A549 (cell line): ENCODE data around the gene GPR35. TPM values are rescaled to one million over a fixed set of nuclear protein-coding genes. Genes with fewer than 3 reads are reported as not detected.
A peak's percentile ranks its signal among the peaks of the same experiment; 100 is the strongest.

Experiments
- ATAC-seq, 2 experiments: fragments of 200-7000 bp in 1 of 2; fragments of >200 bp in 1 of 2; cut with Nextera tagmentation in 1 of 2; cut with Tn5 transposase in 1 of 2; 3 replicates each; pipeline versions ENCODE4 v1.8.0 to v1.9.1; 2018 to 2020; ENCODE audit warnings: mild to moderate bottlenecking in 1 of 2, moderate library complexity in 1 of 2
- CTCF ChIA-PET: fragments of 300-600 bp; sonication (Branson Sonifier 250); formaldehyde crosslinking; extraction: SDS; loops from one replicate; lab custom pipeline; 2021; ENCODE audit warnings: antibody characterized with exemption, inconsistent platforms; lab: Yijun Ruan, JAX
- POLR2A ChIA-PET: fragments of 350-600 bp; formaldehyde crosslinking; extraction: SDS; loops from one replicate; lab custom pipeline; 2021; ENCODE audit warnings: antibody characterized with exemption, inconsistent platforms; lab: Yijun Ruan, JAX
- DNase-seq, 2 experiments: peaks; one replicate each; pipeline versions ENCODE4 v3.0.0 to v3.0.0-alpha.2; 2011 to 2016; ENCODE audit warnings: low read depth in 1 of 2, low spot score in 1 of 2
- FAIRE-seq: peaks from 2 replicates; lab custom pipeline; 2011; peaks lifted over from hg19 to GRCh38; lab: Jason Lieb, UNC
- H3K27ac ChIP-seq, 2 experiments: fragments of >200 bp; sonication (Bioruptor Twin); formaldehyde crosslinking; 3 replicates each; pipeline ENCODE4 v1.5.1; 2016 to 2017
- H3K4me1 ChIP-seq: fragments of >200 bp; sonication (Bioruptor Twin); formaldehyde crosslinking; 3 replicates; pipeline ENCODE4 v1.6.1; 2016
- H3K4me2 ChIP-seq: fragments of >200 bp; sonication (Bioruptor Twin); formaldehyde crosslinking; 3 replicates; pipeline ENCODE4 v1.6.1; 2016
- H3K4me3 ChIP-seq: fragments of >200 bp; sonication (Bioruptor Twin); formaldehyde crosslinking; 3 replicates; pipeline ENCODE4 v1.5.1; 2016
- H3K9me3 ChIP-seq: fragments of >200 bp; sonication (Bioruptor Twin); formaldehyde crosslinking; 3 replicates; pipeline ENCODE4 v1.6.1; 2016
- CBX8 ChIP-seq: fragments of 200-600 bp; sonication (generic); IDR thresholded peaks from 2 replicates; pipeline ENCODE4 v1.6.1; 2016
- CEBPB ChIP-seq, 2 experiments: fragments of >200 bp in 1 of 2; sonication (Bioruptor Twin) in 1 of 2; formaldehyde crosslinking in 1 of 2; IDR thresholded peaks; 2 replicates each; pipeline ENCODE4 v1.6.1; 2012 to 2016
- CHD4 ChIP-seq: fragments of 200-600 bp; sonication (generic); IDR thresholded peaks from 2 replicates; pipeline ENCODE4 v1.6.1; 2016; ENCODE audit warnings: antibody characterized with exemption, mild to moderate bottlenecking, borderline replicate concordance
- EHMT2 ChIP-seq: fragments of 200-600 bp; sonication (generic); IDR thresholded peaks from 2 replicates; pipeline ENCODE4 v1.6.1; 2016; ENCODE audit warnings: antibody characterized with exemption, low read depth, mild to moderate bottlenecking, moderate library complexity
- FOSB ChIP-seq: fragments of 250-450 bp; sonication (Bioruptor Pico); IDR thresholded peaks from 2 replicates; pipeline ENCODE4 v1.5.0; 2020; ENCODE audit warnings: mild to moderate bottlenecking, moderate library complexity
- HOXB5 ChIP-seq: fragments of 250-450 bp; sonication (Bioruptor Pico); IDR thresholded peaks from 2 replicates; pipeline ENCODE4 v1.5.0; 2020; ENCODE audit warnings: mild to moderate bottlenecking, moderate library complexity
- JUN ChIP-seq, 2 experiments: fragments of >200 bp; sonication (Bioruptor Twin); formaldehyde crosslinking; IDR thresholded peaks; 2 replicates in 1 of 2; 3 replicates in 1 of 2; pipeline ENCODE4 v1.6.1; 2016 to 2017
- KDM5A ChIP-seq: fragments of 200-600 bp; sonication (generic); IDR thresholded peaks from 2 replicates; pipeline ENCODE4 v1.6.1; 2016; ENCODE audit warnings: antibody characterized with exemption, mild to moderate bottlenecking
- MYC ChIP-seq: IDR thresholded peaks from 2 replicates; pipeline ENCODE4 v1.6.1; 2012; ENCODE audit warnings: mild to moderate bottlenecking, inconsistent platforms, low read length, improper control_type of control experiment, borderline replicate concordance
- NPAS2 ChIP-seq: fragments of 250-450 bp; sonication (Bioruptor Pico); IDR thresholded peaks from 2 replicates; pipeline ENCODE4 v1.8.0; 2022; ENCODE audit warnings: mild to moderate bottlenecking, moderate library complexity, borderline replicate concordance
- RAD21 ChIP-seq, 2 experiments: fragments of >200 bp in 1 of 2; sonication (Bioruptor Twin) in 1 of 2; formaldehyde crosslinking in 1 of 2; IDR thresholded peaks in 1 of 2; conservative IDR thresholded peaks in 1 of 2; 2 replicates in 1 of 2; 3 replicates in 1 of 2; pipeline ENCODE4 v1.6.1; 2012 to 2018; ENCODE audit warnings: inconsistent platforms in 1 of 2
- RFX5 ChIP-seq: fragments of 450-650 bp; IDR thresholded peaks from 2 replicates; pipeline ENCODE4 v1.7.1; 2014; ENCODE audit warnings: antibody characterized with exemption, mild to moderate bottlenecking, moderate library complexity
- SMC3 ChIP-seq: fragments of >200 bp; sonication (Bioruptor Twin); formaldehyde crosslinking; IDR thresholded peaks from 3 replicates; pipeline ENCODE4 v1.6.1; 2018; ENCODE audit warnings: inconsistent platforms
- ZSCAN20 ChIP-seq: fragments of 250-450 bp; sonication (Bioruptor Pico); IDR thresholded peaks from 2 replicates; pipeline ENCODE4 v1.8.0; 2022; ENCODE audit warnings: mild to moderate bottlenecking, moderate library complexity
- WGBS: methylation state at CpG from one replicate; pipeline ENCODE4 v1.1.6; 2017; ENCODE audit errors: missing lambda C conversion rate; 5-methylcytosine and 5-hydroxymethylcytosine counted together
- polyA plus RNA-seq, 4 experiments: library from polyadenylated mRNA; depleted of rRNA in 3 of 4; stranded (reverse); fragments of >200 nt; fragmentation: RNase III in 1 of 4; extraction: RNeasy Plus Mini Kit Qiagen cat#74134 plus additional on column Dnase treatment in 1 of 4; gene quantifications; 2 replicates in 3 of 4; 3 replicates in 1 of 4; pipeline ENCODE4 v1.2.3, GENCODE V29; 2011 to 2017
- TF ChIP-seq, protein P1 (sequence below): fragments of >200 bp; sonication (Bioruptor Twin); formaldehyde crosslinking; IDR thresholded peaks from 3 replicates; pipeline ENCODE4 v1.6.1; 2016
- TF ChIP-seq, protein P2 (sequence below): fragments of 150-350 bp; IDR thresholded peaks from 2 replicates; pipeline ENCODE4 v1.6.1; 2014; ENCODE audit warnings: low read depth, mild to moderate bottlenecking, low read length
- TF ChIP-seq, protein P3 (sequence below): fragments of 200-600 bp; sonication (generic); IDR thresholded peaks from 2 replicates; pipeline ENCODE4 v1.6.1; 2016; ENCODE audit warnings: antibody characterized with exemption, mild to moderate bottlenecking, moderate library complexity
- TF ChIP-seq, protein P4 (sequence below): fragments of 450-650 bp; IDR thresholded peaks from 2 replicates; pipeline ENCODE4 v1.6.1; 2014; ENCODE audit warnings: antibody characterized with exemption
- TF ChIP-seq, protein P5 (sequence below): fragments of 250-450 bp; sonication (Bioruptor Pico); IDR thresholded peaks from 2 replicates; pipeline ENCODE4 v1.5.0; 2020; ENCODE audit warnings: low read depth, mild to moderate bottlenecking, moderate library complexity

GPR35 gene
- polyA plus RNA-seq, 2 of the 4 experiments (the other 2 are of a cell fraction) = 0.65 to 0.90 TPM

DNA sequence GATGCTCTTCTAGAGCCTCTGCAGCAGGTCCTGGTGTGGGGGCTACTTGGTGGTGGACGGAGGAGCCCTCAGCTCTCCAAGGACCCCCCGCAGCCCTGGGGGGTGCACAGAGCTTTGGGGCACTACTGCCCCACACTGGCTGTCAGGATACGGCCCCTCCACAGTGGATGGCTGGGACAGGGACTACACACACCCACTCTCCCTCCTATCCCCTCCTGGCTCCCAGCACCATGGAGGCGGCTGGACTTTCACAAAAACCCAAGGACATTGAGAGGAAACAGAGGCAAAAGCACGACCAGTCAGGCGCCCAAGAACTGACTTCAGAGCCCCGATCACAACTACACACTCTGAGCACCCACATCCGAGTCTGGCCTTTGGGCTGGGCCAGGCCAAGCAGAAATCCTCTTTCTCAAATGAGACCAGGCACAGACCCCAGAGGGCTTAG lies 12.6 kb downstream of the GPR35 start:
- Histone ChIP-seq H3K4me1 (no peaks in the 10 kb centered on the region), H3K4me2 (no peak overlapping the region), H3K9me3 (peaks cover 13% of the 10 kb centered on the region), H3K4me3 (no peak overlapping the region), H3K27ac (no peak overlapping the region)
- ChIA-PET CTCF (no interaction called here), POLR2A (no interaction called here)
- TF ChIP-seq HOXB5 (CRISPR knock-in tag) (no peak), CHD4 (no peak), FOSB (no peak), NPAS2 (CRISPR knock-in tag) (no peak), KDM5A (no peak), RAD21 (conservative IDR thresholded peaks at IDR 0.05 in 1 of 2, IDR thresholded peaks at IDR 0.05 in 1 of 2) (no peak), CBX8 (no peak)
- TF ChIP-seq, protein P1, sequence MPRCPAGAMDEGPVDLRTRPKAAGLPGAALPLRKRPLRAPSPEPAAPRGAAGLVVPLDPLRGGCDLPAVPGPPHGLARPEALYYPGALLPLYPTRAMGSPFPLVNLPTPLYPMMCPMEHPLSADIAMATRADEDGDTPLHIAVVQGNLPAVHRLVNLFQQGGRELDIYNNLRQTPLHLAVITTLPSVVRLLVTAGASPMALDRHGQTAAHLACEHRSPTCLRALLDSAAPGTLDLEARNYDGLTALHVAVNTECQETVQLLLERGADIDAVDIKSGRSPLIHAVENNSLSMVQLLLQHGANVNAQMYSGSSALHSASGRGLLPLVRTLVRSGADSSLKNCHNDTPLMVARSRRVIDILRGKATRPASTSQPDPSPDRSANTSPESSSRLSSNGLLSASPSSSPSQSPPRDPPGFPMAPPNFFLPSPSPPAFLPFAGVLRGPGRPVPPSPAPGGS = no peak
- TF ChIP-seq, protein P2, sequence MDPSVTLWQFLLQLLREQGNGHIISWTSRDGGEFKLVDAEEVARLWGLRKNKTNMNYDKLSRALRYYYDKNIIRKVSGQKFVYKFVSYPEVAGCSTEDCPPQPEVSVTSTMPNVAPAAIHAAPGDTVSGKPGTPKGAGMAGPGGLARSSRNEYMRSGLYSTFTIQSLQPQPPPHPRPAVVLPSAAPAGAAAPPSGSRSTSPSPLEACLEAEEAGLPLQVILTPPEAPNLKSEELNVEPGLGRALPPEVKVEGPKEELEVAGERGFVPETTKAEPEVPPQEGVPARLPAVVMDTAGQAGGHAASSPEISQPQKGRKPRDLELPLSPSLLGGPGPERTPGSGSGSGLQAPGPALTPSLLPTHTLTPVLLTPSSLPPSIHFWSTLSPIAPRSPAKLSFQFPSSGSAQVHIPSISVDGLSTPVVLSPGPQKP = no peak
- TF ChIP-seq, protein P3, sequence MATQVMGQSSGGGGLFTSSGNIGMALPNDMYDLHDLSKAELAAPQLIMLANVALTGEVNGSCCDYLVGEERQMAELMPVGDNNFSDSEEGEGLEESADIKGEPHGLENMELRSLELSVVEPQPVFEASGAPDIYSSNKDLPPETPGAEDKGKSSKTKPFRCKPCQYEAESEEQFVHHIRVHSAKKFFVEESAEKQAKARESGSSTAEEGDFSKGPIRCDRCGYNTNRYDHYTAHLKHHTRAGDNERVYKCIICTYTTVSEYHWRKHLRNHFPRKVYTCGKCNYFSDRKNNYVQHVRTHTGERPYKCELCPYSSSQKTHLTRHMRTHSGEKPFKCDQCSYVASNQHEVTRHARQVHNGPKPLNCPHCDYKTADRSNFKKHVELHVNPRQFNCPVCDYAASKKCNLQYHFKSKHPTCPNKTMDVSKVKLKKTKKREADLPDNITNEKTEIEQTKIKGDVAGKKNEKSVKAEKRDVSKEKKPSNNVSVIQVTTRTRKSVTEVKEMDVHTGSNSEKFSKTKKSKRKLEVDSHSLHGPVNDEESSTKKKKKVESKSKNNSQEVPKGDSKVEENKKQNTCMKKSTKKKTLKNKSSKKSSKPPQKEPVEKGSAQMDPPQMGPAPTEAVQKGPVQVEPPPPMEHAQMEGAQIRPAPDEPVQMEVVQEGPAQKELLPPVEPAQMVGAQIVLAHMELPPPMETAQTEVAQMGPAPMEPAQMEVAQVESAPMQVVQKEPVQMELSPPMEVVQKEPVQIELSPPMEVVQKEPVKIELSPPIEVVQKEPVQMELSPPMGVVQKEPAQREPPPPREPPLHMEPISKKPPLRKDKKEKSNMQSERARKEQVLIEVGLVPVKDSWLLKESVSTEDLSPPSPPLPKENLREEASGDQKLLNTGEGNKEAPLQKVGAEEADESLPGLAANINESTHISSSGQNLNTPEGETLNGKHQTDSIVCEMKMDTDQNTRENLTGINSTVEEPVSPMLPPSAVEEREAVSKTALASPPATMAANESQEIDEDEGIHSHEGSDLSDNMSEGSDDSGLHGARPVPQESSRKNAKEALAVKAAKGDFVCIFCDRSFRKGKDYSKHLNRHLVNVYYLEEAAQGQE = no peak
- ATAC-seq = no peak
- 25% methylated on average over 8 of the region's 8 CpGs for WGBS
- DNase-seq = no peak
- no peak for FAIRE-seq

DNA sequence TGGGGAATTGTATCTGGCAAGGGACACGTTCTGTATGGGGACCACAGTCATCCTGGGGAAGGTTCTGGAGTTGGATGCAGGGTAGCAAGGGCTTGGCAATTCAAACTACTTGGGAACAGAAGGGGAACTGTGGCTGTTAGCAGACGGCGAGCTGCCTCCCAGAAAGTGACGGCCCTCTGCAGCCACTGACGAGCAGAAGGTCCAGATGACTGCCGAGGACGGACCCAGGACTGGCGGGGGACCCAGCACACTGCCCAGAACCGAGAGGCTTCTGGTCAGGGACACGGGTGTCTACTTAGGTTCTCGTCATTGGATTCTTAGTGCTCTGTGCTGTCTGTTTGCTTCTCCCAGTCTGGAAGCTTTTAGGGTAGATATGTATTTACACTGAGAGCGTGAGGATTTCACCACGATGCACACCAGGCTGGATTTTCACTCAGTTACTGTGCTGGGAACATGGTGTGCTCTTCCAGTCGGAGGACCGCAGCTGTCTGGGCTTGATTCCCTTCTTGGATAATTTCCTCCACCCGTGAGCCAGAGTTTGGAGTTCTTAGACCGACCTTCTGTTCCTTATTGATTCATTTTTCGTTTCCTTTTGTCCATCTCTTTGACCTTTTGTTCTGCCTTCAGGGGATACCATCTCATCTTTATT lies 13.4 kb downstream of the GPR35 start:
- H3K4me1 ChIP-seq = no peaks in the 10 kb centered on the region
- ChIA-PET POLR2A (no interaction called here), CTCF (interaction anchor here (1.0 to 1.1 kb wide), 2 partner anchors 11 to 202 kb away, joined by 3 to 4 read pairs; no protein-coding TSS in a partner anchor)
- peaks cover 9% of the 10 kb centered on the region for H3K9me3 ChIP-seq
- DNase-seq (no peak), FAIRE-seq (no peak)
- 35% methylated on average over 17 of the region's 18 CpGs for WGBS
- H3K27ac ChIP-seq = no peak overlapping the region
- H3K4me3 ChIP-seq = no peak overlapping the region
- no peak for TF ChIP-seq RFX5
- no peak for TF ChIP-seq ZSCAN20 (CRISPR knock-in tag)
- TF ChIP-seq, protein P4, sequence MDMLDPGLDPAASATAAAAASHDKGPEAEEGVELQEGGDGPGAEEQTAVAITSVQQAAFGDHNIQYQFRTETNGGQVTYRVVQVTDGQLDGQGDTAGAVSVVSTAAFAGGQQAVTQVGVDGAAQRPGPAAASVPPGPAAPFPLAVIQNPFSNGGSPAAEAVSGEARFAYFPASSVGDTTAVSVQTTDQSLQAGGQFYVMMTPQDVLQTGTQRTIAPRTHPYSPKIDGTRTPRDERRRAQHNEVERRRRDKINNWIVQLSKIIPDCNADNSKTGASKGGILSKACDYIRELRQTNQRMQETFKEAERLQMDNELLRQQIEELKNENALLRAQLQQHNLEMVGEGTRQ = no peak
- no peak for TF ChIP-seq MYC
- TF ChIP-seq, all 56 proteins: peak for 0
- H3K4me2 ChIP-seq = no peak overlapping the region
- peak in 1 of 2 experiments; percentile 8; a peak in 1 of 6 replicates for ATAC-seq

DNA sequence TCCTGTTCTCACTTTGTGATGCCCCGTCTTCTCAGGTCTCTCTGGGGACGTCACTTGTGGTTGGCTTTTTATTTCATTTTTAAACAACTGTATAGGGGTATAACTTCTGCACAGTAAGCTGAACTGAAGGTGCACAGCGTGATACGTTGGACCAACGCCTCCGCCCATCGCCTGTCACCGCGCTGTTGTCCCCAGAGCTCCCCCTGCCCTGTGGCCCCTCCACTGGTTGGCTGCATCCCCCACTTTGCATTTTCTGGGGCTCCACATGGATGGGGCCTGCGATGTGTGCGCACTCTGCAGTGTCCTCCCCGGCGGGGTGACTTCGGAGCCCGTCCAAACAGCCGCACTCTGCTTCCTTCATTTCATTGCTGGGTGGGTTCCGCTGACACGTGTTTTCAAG lies 14.3 kb downstream of the GPR35 start:
- POLR2A ChIA-PET = no interaction called here
- WGBS = 68% methylated on average over 18 of the region's 18 CpGs
- Histone ChIP-seq H3K4me3 (no peak overlapping the region), H3K27ac (no peak overlapping the region), H3K4me2 (no peak overlapping the region), H3K4me1 (no peaks in the 10 kb centered on the region), H3K9me3 (no peaks in the 10 kb centered on the region)
- TF ChIP-seq, protein P5, sequence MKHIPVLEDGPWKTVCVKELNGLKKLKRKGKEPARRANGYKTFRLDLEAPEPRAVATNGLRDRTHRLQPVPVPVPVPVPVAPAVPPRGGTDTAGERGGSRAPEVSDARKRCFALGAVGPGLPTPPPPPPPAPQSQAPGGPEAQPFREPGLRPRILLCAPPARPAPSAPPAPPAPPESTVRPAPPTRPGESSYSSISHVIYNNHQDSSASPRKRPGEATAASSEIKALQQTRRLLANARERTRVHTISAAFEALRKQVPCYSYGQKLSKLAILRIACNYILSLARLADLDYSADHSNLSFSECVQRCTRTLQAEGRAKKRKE (CRISPR knock-in tag) = no peak
- no peak for TF ChIP-seq JUN (IDR thresholded peaks at IDR 0.05)
- no peak for TF ChIP-seq CEBPB (IDR thresholded peaks at IDR 0.05)
- no peak for TF ChIP-seq EHMT2
- TF ChIP-seq SMC3 = no peak
- TF ChIP-seq, protein P2 = no peak
- no peak for TF ChIP-seq RFX5
- DNase-seq (no peak), ATAC-seq (no peak), FAIRE-seq (no peak)
- CTCF ChIA-PET = interaction anchor here (0.6 to 1.1 kb wide), 3 partner anchors 10 to 1205 kb away, joined by 3 to 4 read pairs (median 4); no protein-coding TSS in a partner anchor
